Measurements from ENCODE around the gene DNMBP. TPM values are rescaled to one million over a fixed set of nuclear protein-coding genes. Genes with fewer than 3 reads are reported as not detected.

DNMBP gene
- total RNA-seq, 3 donors from 2014 or later, result 1.0 to 1.3 (median 1.2) TPM

Other genes with a start within 250 kb of the DNMBP start
- gene ABCC2, start 227.3 kb downstream of the DNMBP start, total RNA-seq, result 1 to 10 TPM; 1.3 to 1.5 (median 1.3) TPM
- gene CPN1, start 71.9 kb upstream of the DNMBP start, total RNA-seq, result not detected
- gene ERLIN1, start 176.1 kb upstream of the DNMBP start, total RNA-seq, result 10 to 100 TPM; 20.3 to 26.5 (median 21.9) TPM
- gene CHUK, start 219.6 kb upstream of the DNMBP start, total RNA-seq, result 10 to 100 TPM; 40.4 to 44.1 (median 42.8) TPM